Cerebellar nuclear complex (tissue), 1 donor: Measurements from ENCODE around the gene UIMC1.

Source experiments
- DNase-seq, 2 experiments: peaks; one replicate each; lab custom pipeline; 2025; lab: John Stamatoyannopoulos, UW

Gene UIMC1

DNA sequence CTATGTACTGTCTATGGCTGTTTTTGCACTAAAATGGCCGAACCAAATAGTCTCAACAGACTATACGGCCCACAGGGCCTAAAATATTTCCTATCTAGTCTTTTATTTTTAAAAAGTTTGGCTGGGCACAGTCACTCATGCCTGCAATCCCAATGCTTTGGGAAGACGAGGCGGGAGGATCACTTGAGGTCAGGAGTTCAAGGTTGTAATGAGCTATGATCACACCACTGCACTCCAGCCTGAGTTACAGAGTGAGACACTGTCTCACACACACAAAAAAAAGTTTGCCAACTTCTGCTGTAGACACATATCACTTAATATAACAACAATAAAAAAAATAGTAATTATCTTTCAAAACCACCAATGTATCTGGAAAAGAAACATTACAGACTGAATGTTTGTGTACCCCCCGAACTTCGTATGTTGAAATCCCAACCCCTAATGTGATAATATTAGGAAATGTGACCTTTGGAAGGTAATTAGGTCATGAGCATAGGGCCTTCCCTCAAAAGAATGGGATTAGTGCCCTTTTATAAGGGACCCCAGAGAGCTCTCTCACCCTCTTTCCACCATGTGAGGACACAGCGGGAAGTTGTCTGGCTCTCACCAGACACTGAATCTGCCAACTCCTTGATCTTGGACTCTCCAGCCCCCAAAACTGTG is 53.9 kb downstream of the UIMC1 start:
- DNase-seq = no peak

DNA sequence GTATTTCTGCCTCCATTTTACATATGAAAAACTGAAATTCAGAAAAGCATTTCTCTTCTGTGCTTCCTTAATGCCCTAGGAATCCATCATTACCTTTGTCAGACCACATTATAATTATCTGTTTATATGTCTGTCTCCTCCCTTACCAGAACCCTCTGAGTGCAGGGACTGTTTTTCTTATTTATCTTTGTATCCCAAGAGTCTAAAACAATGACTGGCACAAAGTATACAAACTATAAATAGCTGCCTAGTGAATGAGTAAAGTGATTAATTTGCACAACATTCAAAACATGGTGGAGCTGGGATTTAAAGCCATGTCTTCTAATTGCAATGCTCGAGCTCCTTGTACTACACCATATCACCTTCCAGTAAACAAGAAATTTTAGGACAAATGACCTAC is 58.1 kb downstream of the UIMC1 start:
- no peak for DNase-seq

DNA sequence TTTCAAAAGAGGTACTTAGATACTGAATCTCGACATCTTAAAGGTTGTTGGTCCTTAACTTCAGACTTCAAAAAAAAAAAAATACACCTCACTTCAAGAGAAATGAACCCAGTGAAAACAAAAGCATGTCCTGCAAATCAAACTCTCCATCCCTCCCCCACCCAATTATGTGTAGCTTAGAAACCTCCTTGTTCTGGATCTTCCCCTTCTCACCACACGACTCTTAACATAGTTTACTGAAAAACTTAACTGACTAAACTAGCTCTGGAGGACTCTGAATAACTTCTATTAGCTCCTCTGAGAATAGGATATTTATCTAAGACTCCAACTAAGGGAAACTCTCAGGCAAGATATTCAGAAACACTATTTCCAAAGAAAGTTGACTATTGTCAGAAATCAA is 58.7 kb downstream of the UIMC1 start:
- DNase-seq = no peak

DNA sequence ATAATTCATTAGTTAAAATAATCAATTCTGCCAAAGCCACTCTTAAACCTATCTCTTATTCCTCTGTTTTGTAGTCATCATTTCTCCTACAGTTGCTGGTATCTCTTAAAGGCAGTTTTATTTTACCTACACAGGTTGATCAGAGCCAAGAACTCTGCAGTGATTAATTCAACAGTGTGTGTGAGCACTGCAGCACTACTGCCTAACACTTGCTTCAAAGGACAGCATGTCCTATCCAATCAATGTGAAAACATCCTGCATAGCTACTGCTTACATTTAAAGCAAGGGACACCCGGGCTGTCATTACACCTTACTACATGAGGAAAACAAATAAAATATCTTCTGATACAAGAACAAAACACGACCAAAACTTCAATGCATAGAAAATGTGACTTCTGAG is 62.3 kb downstream of the UIMC1 start:
- DNase-seq = no peak

DNA sequence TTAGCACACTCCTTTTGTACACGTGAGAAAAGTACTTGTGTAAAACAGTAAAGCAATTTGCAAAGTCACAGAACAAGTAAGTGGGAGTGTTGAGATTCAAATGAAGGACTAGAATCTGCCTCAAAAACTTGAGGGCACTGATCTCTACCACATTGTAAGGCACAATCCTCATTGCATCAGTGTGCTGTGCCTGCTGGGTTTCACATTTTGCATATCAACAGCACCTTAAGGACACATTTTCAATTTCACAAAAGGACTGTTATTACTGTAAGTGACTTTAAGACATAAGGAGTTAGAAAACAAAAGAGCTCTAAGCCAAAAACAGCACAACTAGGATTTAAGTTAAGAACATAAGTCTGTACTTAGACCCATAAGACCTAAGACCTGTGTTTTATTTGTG is 62.8 kb downstream of the UIMC1 start:
- no peak for DNase-seq

DNA sequence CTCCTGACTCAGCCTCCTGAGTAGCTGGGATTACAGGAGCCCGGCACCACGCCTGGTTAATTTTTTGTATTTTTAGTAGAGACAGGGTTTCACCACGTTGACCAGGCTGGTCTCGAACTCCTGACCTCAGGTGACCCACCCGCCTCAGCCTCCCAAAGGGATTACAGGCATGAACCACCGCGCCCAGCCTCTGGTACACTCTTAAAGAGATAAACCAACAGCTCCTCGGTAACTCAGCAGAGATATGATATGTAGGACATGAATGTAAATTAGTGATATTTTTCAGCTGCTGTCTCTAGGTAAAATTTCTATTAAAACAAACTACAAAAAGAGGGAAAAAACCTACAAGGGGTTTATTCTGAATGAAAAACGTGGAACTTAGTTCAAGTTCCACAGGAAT is 64.6 kb downstream of the UIMC1 start:
- DNase-seq = no peak

DNA sequence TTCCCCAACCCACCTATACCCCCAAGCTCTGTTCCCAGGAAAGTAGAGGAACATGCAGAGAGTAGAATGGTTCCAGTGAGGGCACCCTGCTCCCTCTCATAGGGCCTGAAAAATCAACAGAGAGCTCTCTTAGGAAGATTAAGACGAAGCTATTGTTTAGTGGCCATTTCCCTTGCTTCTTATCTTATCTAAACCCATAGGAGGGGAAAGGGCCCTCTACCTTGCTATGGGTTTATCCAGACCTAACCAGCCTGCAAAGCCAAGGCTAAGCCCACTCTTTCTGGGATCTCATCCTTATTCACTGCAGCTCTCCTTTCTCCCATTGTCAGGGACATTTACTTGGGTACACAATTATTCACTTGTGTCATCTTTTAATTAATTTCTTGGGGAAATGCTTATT is 68.1 kb downstream of the UIMC1 start:
- no peak for DNase-seq

DNA sequence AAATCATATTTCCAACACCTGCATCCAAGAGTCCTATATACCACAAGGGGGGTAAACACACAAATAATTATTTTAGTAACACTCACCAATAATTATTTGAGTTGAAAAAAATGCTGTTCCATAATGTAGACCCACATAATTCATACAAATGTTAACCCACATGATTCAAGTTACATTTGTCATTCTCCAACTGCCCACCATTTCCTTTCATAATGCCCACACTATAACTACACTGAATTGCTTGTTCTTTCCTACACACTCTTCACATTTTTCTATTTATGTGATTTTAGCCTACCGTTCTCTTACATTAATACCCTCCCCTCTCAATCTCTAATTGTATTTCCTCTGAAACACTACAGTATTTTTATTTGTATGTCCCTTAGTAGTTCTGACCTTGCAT is 71.6 kb downstream of the UIMC1 start:
- DNase-seq = no peak

DNA sequence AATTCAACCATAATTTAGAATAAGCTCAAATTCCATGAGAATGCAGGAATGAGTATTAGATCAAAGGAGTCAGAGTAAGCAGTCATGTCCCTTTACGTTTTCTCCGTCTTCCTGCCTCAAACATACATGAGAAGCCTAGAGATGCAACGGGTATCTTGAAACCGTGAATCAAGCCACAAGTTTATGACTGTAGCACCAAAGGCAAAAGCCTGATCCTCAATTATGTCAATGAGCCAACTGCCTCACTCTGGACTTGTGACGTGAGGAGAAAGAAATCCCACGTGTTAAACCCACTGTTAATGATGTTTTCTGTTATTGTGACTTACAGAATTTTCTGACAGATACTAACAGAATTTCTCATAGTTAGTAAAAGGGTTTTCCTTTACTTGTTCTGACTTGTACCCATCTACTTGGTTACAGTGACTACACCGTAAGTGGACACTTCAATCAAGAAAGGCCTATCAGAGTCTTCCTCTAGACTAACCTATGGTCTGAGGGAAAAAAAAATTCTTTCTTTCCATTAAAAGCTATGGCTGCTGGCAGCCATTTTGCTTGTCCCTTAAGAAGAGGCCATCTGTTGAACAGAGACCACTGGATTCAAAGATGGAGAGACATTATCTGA is 72.2 kb downstream of the UIMC1 start:
- DNase-seq = no peak

DNA sequence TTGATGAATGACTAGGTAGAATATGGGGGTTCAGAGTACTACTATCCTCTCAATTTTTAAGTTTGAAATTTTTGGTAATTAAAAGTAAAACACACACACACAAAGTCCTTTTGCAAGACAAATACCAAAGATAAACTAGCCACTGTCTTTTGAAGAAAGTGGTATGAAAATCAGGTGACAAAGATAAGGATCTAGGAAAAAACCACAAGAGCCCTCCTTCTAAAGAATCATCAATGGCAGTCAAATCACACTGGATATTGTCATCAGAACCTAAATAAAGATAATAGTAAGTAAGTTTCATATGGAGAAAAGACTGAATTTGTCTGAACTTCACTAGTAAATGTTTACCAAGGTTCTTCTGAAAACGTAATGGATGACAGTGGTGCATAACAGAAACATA is 76.9 kb downstream of the UIMC1 start:
- no peak for DNase-seq

DNA sequence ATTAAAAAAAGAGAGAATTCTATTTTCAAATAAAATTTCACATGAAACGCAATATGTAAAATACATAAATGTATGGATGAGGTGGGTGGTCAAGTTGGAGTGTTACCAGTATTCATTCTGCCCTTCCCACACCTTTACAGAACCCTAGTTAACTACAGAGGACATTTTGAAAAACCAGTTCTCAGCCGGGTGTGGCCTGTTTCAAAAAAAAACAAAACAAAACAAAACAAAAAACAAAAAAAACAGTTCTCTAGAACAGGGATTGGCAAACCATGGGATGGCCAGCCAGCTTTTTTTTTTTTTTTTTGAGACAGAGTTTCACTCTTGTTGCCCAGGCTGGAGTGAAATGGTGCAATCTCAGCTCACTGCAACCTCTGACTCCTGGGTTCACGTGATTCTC is 79.0 kb downstream of the UIMC1 start:
- DNase-seq = no peak

DNA sequence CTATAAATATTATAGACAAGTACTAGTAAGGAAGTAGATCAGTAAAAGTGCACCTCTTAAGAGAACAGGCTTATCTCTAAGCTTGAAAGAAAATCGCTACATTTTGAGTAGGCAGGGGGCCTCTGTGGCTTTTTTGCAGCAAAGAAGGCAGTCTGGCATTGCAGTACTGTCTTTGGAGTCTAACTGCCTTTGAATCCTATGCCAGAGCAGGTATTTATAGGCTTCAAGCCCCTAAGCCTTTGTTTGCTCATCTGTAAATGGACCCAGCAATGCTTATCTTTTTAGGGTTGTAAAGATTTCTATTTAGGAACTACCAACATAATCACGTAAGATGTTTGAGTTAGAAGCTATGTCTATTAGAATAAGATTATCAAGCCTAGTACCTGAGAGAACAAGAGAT is 83.8 kb downstream of the UIMC1 start:
- DNase-seq = no peak

DNA sequence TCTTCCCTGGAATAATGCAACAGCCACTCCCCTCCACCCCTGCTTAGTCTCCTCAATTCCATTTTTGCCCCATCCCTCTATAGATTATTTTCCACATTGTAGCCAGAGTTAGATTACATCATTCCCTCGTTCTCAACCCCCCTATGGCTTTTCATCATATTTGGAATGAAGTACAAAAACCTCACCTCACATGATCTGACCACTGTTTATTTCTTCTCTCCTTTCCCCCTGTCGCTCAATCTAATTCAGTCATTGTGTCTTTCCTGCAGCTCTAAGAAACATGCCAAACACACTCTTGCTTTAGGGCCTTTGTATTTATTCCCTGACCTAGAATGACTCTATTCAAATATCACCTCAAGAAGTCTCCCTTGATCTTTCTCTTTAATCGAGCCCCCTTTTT is 84.9 kb downstream of the UIMC1 start:
- DNase-seq = no peak

DNA sequence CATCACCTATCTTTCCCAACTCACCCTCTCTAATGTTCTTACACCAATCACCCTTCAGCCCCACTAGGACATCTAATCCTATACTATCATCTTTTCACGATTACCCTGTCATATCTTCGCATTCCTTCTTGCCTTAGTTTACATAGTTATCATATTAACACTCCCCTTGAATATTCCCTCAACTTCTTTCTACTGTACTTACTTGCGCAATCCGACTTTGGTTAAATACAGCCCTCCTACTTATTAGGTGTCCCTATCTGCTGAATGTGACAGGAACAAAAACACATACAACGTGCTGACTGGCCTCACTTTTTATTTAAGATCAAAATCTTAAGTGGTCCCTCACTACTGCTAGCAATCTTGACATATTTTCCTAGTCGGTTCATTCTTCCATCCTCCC is 88.0 kb downstream of the UIMC1 start:
- no peak for DNase-seq

DNA sequence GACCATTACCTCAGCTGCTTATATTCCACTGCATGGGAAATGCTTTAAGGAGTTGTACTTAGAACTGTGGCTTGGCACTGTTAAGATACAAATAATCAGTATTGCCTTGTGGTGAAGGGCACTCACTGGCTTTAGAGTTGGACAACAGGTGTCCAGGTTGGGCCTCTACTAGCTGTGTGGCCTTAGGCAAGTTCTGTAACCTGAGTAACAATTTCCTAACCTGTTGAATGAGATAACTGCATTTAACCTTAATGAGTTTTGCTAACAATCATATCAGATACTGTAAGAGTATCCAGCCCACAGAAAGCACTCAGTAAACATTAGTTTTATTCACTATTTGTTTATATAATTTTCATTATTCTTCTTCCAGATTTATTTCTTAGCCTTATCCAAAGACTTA is 90.2 kb downstream of the UIMC1 start:
- no peak for DNase-seq

DNA sequence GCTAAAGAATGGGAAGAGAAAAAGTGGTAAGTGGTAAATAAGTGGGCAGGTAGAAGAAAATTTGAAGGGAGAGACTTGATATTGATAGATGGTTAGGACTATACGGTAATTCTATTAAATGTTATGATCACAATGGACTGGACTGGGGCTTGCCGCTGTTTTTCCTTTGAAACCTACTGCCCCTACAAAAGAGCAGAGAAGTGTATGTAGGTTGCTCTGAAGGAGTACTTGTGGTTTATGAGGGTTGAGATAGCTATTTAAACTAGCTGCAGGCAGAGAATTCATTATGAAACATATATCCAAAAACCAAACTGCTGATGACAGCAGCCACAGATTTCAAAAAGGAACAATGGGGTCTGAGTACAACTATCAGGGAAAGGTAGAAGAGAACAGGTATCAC is 90.7 kb downstream of the UIMC1 start:
- no peak for DNase-seq

DNA sequence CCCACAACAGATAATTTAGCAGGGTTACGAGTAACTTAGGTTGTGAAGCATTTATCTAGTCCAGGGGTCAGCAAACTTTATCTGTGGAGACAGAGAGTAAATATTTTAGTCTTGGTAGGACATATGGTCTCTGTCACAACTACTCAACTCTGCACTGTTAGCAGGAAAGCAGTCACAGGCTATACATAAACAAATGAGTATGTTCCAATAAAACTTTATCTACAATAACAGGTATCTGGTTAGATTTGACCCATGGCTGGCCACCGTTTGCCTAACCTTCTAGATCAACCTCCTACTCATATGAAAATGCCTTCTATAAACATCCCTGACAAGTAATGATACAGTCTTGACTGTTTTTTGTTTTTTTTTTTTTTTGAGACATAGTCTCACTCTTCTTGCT is 94.5 kb downstream of the UIMC1 start:
- no peak for DNase-seq

DNA sequence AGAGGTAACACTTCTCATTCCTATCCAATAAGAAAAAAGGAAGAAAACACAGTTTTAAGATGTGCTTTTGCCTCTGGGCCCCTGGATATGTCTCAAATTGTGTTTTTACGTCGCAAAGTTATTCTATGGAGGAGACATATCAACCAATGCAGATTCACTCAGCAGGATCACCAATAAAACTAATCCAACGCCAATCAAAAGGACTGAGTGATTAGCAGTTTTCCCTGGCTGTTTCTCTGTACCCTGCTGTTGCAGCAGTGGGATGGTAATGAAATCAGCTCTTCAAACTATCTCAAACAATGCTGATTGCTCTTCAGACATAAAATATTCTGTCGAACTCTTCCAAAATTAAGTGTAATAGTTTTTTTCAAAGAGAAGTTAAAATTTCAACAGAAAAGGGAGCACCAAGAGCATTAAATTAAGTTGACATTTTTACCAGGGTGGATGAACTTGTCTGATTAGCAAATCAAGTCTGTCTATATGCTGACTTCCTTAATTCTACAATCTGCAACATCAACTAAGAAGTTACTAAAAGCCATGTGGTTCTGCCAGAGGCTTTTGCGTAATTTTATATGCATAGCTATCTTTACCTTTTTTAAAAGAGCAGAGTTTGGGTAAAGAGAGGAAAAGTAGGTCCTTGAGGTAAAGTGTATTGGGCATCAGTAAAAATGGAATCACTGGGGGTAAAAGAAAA is 97.8 kb downstream of the UIMC1 start:
- no peak for DNase-seq

DNA sequence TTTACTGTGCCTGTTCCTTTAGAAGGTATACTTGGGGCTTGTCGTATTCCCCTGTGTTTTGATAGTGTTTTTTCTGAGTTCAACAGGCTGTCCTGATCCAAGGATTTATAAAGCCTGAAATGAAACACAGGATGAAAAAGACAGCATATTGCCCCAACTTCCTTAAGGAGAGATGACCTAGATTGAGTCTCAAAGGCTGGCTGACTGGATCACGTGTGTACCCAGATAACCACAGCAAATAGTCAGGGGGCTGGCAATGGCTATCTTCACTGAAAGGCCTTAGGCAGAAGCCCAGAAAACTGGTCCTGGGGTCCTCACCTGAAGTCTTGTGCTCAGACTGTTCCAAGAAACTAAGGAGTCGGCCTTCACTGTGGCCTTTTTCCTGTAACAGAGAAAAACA is 99.8 kb downstream of the UIMC1 start:
- peak in 1 of 2 experiments; percentile 7 for DNase-seq

DNA sequence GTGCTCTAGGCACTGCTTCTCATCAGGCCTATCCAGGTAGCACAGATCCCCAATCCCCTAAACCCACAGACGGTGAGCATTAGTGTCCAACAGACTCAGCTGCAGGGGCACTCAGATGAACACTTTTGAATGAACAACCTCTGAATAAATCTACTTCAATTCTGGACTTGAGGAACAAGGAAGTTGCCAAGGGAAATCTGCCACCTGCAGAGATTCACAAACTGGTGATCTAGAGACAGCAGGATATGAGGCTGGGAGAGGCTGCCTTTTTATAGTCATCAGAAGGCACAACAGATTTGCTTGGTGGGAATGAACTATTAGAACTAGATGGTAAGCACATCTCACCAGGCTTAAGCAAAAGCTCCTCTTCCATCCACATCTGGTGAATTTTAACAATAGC is 100.5 kb downstream of the UIMC1 start:
- DNase-seq = peak; percentile 14 to 56

DNA sequence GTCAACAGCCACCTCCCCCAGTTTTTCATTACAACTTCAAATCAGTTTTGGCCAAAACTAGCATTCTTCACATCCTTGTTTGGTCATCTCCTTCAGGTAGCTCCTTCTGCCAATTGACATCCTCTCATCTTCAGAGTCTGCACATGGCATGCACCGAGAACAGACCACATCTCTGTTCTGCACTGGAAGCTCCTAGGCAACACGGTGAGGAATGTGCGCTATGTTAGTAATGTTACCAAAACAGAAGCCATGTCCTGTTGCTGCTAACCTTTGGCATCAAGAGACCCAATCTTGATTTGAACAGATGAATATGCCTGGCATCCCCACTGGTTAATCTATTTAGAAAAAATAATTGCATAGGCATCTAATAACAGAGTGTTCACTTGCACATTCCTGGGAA is 102.3 kb downstream of the UIMC1 start:
- no peak for DNase-seq

DNA sequence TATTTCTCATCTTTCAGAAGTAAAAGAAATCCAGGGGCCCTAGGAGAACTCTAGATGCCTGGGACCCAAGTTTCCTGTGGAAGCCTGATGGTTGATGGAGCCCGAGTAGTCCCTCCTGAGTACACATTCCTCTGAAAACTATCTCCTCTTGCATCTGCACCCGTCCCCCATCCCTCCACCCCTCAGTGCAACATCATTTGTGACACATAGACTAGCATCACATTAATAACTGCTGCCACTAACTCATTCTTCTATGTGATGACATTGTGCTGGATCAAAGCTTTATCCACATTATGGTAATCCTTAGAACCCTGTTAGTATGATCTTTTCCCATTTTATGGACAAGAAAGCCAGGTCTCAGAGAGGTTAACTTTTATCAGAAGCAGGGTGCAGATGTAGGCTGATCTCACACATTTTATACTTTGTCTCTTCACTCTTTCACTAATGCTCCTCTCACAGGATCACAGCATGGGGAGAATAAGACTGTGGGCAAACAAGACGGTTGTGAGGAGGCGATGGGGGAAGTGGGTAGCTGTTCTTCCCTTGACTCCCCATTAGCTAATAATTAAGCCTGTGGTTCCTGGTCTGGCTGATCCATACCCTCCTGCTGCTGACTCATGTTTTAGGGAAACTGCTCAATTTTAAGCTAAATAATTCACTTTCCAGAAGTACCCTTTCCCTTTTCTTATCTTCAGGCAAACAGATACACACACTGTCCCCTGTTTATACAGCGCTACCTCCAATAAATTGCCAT is 103.5 kb downstream of the UIMC1 start:
- no peak for DNase-seq
